WERI-Rb-1 (cell line): ENCODE data around the gene DCAF6.
A peak's percentile ranks its signal among the peaks of the same experiment; 100 is the strongest.
"Not testable (repeated sequence)": the region's sequence is repeated elsewhere in the genome, so short reads cannot be mapped to it uniquely, and the experiment has no call there.

Experiments
- DNase-seq: peaks from one replicate; pipeline ENCODE4 v3.0.0-alpha.2; 2020
- H3K27ac ChIP-seq: fragments of 250-450 bp; sonication (Bioruptor Pico); 2 replicates; pipeline ENCODE4 v1.5.1; 2020; ENCODE audit warnings: mild to moderate bottlenecking, moderate library complexity
- H3K27me3 ChIP-seq: fragments of 250-450 bp; sonication (Bioruptor Pico); 2 replicates; pipeline ENCODE4 v1.5.1; 2021; ENCODE audit warnings: mild to moderate bottlenecking, low read depth, moderate library complexity; ENCODE audit not compliant: insufficient read depth, severe bottlenecking
- H3K36me3 ChIP-seq: fragments of 250-450 bp; sonication (Bioruptor Pico); 2 replicates; pipeline ENCODE4 v1.5.1; 2020; ENCODE audit warnings: mild to moderate bottlenecking, moderate library complexity
- H3K4me3 ChIP-seq: 2 replicates; pipeline ENCODE4 v1.5.1; 2011; ENCODE audit warnings: low read depth, mild to moderate bottlenecking, control low read depth, low read length
- H3K9me3 ChIP-seq: fragments of 250-450 bp; sonication (Bioruptor Pico); 2 replicates; pipeline ENCODE4 v1.5.1; 2021; ENCODE audit warnings: mild to moderate bottlenecking, moderate library complexity; ENCODE audit not compliant: severe bottlenecking
- TF ChIP-seq, protein P1 (sequence below): IDR thresholded peaks from 2 replicates; pipeline ENCODE4 v1.5.1; 2011; ENCODE audit warnings: low read depth, mild to moderate bottlenecking, control low read depth, inconsistent platforms, low read length

Gene DCAF6, protein sequence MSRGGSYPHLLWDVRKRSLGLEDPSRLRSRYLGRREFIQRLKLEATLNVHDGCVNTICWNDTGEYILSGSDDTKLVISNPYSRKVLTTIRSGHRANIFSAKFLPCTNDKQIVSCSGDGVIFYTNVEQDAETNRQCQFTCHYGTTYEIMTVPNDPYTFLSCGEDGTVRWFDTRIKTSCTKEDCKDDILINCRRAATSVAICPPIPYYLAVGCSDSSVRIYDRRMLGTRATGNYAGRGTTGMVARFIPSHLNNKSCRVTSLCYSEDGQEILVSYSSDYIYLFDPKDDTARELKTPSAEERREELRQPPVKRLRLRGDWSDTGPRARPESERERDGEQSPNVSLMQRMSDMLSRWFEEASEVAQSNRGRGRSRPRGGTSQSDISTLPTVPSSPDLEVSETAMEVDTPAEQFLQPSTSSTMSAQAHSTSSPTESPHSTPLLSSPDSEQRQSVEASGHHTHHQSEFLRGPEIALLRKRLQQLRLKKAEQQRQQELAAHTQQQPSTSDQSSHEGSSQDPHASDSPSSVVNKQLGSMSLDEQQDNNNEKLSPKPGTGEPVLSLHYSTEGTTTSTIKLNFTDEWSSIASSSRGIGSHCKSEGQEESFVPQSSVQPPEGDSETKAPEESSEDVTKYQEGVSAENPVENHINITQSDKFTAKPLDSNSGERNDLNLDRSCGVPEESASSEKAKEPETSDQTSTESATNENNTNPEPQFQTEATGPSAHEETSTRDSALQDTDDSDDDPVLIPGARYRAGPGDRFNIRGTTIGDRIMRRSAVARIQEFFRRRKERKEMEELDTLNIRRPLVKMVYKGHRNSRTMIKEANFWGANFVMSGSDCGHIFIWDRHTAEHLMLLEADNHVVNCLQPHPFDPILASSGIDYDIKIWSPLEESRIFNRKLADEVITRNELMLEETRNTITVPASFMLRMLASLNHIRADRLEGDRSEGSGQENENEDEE

DNA sequence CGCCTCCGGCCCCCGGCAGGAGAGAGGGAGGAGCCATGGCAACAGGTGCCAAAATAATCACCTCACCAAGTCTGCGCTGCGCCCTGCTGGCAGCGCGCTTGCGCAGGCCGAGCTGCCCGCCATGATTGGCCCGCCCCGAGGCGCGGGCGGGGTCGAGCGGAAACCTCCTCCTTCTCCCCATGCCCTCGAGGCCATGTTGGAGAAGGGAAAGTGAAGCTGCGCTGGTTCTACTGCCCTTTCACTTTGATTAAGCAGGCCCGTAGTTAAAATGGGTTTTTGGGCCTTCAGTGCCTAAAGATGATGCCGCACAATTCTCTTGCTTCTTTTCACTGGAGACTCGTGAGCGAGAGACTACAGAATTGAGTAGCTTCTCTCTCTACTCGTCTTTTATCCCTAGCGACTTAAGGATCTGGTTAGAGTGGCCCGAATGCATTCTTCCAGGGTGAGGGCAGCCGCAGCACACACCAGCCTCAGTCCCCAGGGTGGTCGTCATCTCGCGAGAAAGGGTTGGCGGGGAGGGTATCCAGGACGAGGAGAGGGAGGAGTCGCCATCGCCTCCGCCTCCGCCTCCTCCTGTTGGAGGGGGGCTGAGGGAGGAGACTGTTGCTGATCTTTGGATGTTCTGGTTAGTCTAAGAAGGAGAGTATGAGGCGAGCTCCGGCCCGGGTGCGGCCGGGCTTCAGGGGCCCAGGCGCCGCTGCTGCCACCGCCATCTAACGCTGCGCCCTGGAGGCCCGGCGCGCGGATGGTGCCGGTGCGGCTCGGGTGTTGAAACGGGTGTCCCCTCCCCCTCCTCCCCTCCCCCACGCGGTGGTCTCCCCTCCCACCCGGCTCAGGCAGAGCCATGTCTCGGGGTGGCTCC, at the start of gene DCAF6:
Gene DCAF6, plus strand, starts transcription at position 616 of the 862 bp plus-strand sequence. Its CDS starts 229 bp downstream, at position 845.
- DNase-seq: peak; percentile 89
- Histone ChIP-seq H3K9me3 (no peaks in the 10 kb centered on the region), H3K36me3 (no peaks in the 10 kb centered on the region), H3K27me3 (no peaks in the 10 kb centered on the region), H3K4me3 (peak within 1 kb of the TSS; percentile 54), H3K27ac (peak within 1 kb of the TSS; percentile 97)
- TF ChIP-seq, protein P1, sequence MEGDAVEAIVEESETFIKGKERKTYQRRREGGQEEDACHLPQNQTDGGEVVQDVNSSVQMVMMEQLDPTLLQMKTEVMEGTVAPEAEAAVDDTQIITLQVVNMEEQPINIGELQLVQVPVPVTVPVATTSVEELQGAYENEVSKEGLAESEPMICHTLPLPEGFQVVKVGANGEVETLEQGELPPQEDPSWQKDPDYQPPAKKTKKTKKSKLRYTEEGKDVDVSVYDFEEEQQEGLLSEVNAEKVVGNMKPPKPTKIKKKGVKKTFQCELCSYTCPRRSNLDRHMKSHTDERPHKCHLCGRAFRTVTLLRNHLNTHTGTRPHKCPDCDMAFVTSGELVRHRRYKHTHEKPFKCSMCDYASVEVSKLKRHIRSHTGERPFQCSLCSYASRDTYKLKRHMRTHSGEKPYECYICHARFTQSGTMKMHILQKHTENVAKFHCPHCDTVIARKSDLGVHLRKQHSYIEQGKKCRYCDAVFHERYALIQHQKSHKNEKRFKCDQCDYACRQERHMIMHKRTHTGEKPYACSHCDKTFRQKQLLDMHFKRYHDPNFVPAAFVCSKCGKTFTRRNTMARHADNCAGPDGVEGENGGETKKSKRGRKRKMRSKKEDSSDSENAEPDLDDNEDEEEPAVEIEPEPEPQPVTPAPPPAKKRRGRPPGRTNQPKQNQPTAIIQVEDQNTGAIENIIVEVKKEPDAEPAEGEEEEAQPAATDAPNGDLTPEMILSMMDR: no peak

DNA sequence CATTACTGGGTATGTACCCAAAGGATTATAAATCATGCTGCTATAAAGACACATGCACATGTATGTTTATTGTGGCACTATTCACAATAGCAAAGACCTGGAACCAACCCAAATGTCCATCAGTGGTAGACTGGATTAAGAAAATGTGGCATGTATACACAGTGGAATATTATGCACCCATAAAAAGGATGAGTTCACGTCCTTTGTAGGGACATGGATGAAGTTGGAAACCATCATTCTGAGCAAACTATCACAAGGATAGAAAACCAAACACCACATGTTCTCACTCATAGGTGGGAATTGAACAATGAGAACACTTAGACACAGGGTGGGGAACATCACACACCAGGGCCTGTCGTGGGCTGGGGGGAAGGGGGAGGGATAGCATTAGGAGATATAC, 49.3 kb upstream of the DCAF6 start:
- H3K27ac ChIP-seq, H3K27me3 ChIP-seq, H3K9me3 ChIP-seq, DNase-seq, H3K36me3 ChIP-seq, H3K4me3 ChIP-seq: not testable (repeated sequence)

DNA sequence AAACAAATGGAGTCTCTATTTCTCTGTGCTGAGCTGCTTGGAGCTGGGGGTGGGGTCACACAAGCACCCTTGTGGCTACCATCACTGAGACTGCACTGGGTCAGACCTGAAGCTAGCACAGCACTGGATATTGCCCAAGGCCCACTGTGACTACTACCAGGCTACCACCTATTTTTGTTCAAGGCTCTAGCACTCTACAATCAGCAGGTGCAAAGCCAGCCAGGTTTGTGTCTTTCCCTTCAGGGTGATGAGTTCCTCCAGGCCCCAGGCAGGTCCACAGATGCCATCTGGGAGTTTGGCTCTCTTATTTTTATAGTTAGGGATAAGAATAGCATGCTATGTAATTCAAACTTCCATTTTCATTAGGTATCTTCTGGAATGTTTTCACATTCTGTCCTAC, 46.1 kb upstream of the DCAF6 start:
- Histone ChIP-seq H3K9me3 (no peaks in the 10 kb centered on the region), H3K36me3 (no peaks in the 10 kb centered on the region), H3K27me3 (no peaks in the 10 kb centered on the region), H3K4me3 (no peak overlapping the region), H3K27ac (no peak overlapping the region)
- TF ChIP-seq, protein P1: no peak
- no peak for DNase-seq

DNA sequence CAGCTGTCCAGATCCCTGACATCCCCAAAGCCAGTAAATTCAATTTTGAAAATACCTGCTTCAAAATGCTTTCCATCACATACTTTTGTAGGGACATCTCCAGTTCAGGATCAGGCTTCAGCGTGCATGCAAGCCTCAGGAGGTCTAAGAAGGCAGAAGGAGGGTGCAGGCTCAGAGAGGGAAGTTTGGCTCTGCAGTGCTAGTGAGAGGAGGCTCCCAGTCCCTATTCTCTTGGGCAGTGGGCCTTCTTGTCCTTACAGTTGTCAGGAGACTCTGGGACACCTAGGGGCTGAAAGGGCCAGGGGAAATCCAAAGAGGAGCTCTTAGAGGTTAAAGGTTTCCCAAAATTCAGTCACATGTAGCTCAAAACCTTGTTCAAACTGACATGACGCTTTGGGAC, 42.7 kb upstream of the DCAF6 start:
- H3K27me3 ChIP-seq: no peaks in the 10 kb centered on the region
- H3K4me3 ChIP-seq: no peak overlapping the region
- no peak overlapping the region for H3K27ac ChIP-seq
- no peak for DNase-seq
- no peaks in the 10 kb centered on the region for H3K9me3 ChIP-seq
- TF ChIP-seq, protein P1: no peak
- H3K36me3 ChIP-seq: no peaks in the 10 kb centered on the region

DNA sequence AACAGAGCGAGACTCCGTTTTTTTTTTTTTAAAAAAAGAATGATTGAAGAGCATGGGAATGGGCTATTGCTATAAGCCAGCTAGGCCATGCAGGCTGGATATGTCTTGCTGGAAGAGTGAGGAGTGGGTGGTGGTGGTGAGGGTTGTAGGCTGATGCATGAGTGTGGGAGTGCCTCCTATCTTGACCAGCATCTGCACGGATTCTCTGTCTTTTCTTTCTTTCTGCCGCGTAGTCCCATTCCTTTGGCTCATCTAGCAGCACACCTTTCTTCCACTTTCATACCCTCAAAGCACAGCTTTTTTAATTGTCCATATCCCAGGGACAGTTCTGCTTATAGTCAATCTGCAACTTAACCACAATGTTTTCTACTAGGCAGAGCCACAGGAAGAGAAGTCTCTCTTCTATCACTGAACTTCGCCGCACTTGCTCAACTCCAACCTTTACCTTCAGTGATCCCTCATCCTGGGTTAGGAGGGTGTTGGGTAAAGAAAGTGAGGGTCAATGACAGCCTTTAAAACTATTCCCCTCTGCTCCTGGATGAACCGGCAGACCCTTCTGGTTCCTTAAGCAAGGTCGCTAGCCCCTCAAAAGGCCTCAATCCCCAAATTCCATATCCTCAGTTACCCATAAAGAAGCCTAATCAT, 37.8 kb upstream of the DCAF6 start:
- no peak for DNase-seq
- TF ChIP-seq, protein P1: no peak
- H3K27ac ChIP-seq: no peak overlapping the region

More for the DNA sequence above, 37.8 kb upstream of the DCAF6 start:
- H3K27me3 ChIP-seq: no peaks in the 10 kb centered on the region
- H3K9me3 ChIP-seq: no peaks in the 10 kb centered on the region
- H3K36me3 ChIP-seq: no peaks in the 10 kb centered on the region
- H3K4me3 ChIP-seq: no peak overlapping the region
